ENCODE measurements around the gene CALCB.
A peak's percentile ranks its signal among the peaks of the same experiment; 100 is the strongest.
"Not testable (repeated sequence)": the region's sequence is repeated elsewhere in the genome, so short reads cannot be mapped to it uniquely, and the experiment has no call there.

The CALCB gene

GRCh38 chr11:15053191-15053685, 20.2 kb upstream of the CALCB start:
- Histone ChIP-seq H3K4me3 (ENCODE audit: low read length) (no peak overlapping the region), H3K27me3 (ENCODE audit: control insufficient read depth, insufficient read depth, low read length) (no peaks in the 10 kb centered on the region), H3K4me1 (ENCODE audit: control insufficient read depth, insufficient read depth, low read length) (no peaks in the 10 kb centered on the region), H3K9ac (ENCODE audit: low read length) (no peak overlapping the region), H3K9me3 (ENCODE audit: control insufficient read depth, low read length) (no peaks in the 10 kb centered on the region), H3K36me3 (ENCODE audit: control insufficient read depth, insufficient read depth, low read length) (no peaks in the 10 kb centered on the region)

GRCh38 chr11:15055620-15056356, 17.6 kb upstream of the CALCB start:
- Histone ChIP-seq H3K4me3 (ENCODE audit: low read length) (no peak overlapping the region), H3K4me1 (ENCODE audit: control insufficient read depth, insufficient read depth, low read length) (no peaks in the 10 kb centered on the region), H3K9me3 (ENCODE audit: control insufficient read depth, low read length) (no peaks in the 10 kb centered on the region), H3K9ac (ENCODE audit: low read length) (no peak overlapping the region), H3K36me3 (ENCODE audit: control insufficient read depth, insufficient read depth, low read length) (no peaks in the 10 kb centered on the region), H3K27me3 (ENCODE audit: control insufficient read depth, insufficient read depth, low read length) (no peaks in the 10 kb centered on the region)

DNA sequence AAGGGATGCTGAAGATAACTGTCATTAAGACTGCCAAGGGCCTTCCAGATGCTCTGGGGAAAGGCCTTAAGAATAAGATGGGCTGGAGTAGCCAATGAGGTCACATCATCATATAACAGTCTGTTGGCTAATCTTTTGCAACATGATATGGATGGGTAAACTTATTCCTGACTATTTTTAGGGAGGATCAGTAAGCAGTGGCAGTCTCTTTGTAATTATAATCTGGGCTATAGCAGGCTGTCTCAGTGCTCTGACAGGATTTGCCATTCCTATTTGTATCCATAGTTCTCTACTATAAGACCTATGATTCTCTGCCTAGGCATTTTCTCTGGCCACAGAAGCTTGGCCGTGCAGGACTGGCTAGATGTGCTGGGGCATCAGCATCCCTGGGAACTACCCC, 16.1 kb upstream of the CALCB start:
- Histone ChIP-seq H3K4me1 (ENCODE audit: control insufficient read depth, insufficient read depth, low read length) (no peaks in the 10 kb centered on the region), H3K9me3 (ENCODE audit: control insufficient read depth, low read length) (no peaks in the 10 kb centered on the region), H3K9ac (ENCODE audit: low read length) (no peak overlapping the region), H3K27me3 (ENCODE audit: control insufficient read depth, insufficient read depth, low read length) (no peaks in the 10 kb centered on the region), H3K36me3 (ENCODE audit: control insufficient read depth, insufficient read depth, low read length) (no peaks in the 10 kb centered on the region), H3K4me3 (ENCODE audit: low read length) (no peak overlapping the region)

GRCh38 chr11:15059132-15059915, 14.1 kb upstream of the CALCB start:
- H3K27me3 ChIP-seq (ENCODE audit: control insufficient read depth, insufficient read depth, low read length): no peaks in the 10 kb centered on the region
- H3K9ac ChIP-seq (ENCODE audit: low read length): no peak overlapping the region
- no peaks in the 10 kb centered on the region for H3K9me3 ChIP-seq (ENCODE audit: control insufficient read depth, low read length)
- no peaks in the 10 kb centered on the region for H3K4me1 ChIP-seq (ENCODE audit: control insufficient read depth, insufficient read depth, low read length)
- H3K4me3 ChIP-seq (ENCODE audit: low read length): no peak overlapping the region
- H3K36me3 ChIP-seq (ENCODE audit: control insufficient read depth, insufficient read depth, low read length): no peaks in the 10 kb centered on the region

GRCh38 chr11:15062599-15062998, 10.8 kb upstream of the CALCB start:
- Histone ChIP-seq H3K4me3 (ENCODE audit: low read length) (no peak overlapping the region), H3K9ac (ENCODE audit: low read length) (no peak overlapping the region), H3K36me3 (ENCODE audit: control insufficient read depth, insufficient read depth, low read length) (no peaks in the 10 kb centered on the region), H3K9me3 (ENCODE audit: control insufficient read depth, low read length) (no peaks in the 10 kb centered on the region), H3K4me1 (ENCODE audit: control insufficient read depth, insufficient read depth, low read length) (no peaks in the 10 kb centered on the region), H3K27me3 (ENCODE audit: control insufficient read depth, insufficient read depth, low read length) (no peaks in the 10 kb centered on the region)

GRCh38 chr11:15069751-15070150, 3.6 kb upstream of the CALCB start:
- peaks cover 17% of the 10 kb centered on the region for H3K4me1 ChIP-seq (ENCODE audit: control insufficient read depth, insufficient read depth, low read length)
- not testable (repeated sequence) for H3K9ac ChIP-seq (ENCODE audit: low read length); H3K4me3 ChIP-seq (ENCODE audit: low read length); H3K9me3 ChIP-seq (ENCODE audit: control insufficient read depth, low read length); H3K36me3 ChIP-seq (ENCODE audit: control insufficient read depth, insufficient read depth, low read length)
- peaks cover 29% of the 10 kb centered on the region for H3K27me3 ChIP-seq (ENCODE audit: control insufficient read depth, insufficient read depth, low read length)

GRCh38 chr11:15071556-15072255, 1.7 kb upstream of the CALCB start:
- Histone ChIP-seq H3K4me3 (ENCODE audit: low read length) (no peak overlapping the region), H3K36me3 (ENCODE audit: control insufficient read depth, insufficient read depth, low read length) (no peaks in the 10 kb centered on the region), H3K9ac (ENCODE audit: low read length) (no peak overlapping the region), H3K9me3 (ENCODE audit: control insufficient read depth, low read length) (no peaks in the 10 kb centered on the region), H3K4me1 (ENCODE audit: control insufficient read depth, insufficient read depth, low read length) (peaks cover 19% of the 10 kb centered on the region), H3K27me3 (ENCODE audit: control insufficient read depth, insufficient read depth, low read length) (peaks cover 34% of the 10 kb centered on the region)

DNA sequence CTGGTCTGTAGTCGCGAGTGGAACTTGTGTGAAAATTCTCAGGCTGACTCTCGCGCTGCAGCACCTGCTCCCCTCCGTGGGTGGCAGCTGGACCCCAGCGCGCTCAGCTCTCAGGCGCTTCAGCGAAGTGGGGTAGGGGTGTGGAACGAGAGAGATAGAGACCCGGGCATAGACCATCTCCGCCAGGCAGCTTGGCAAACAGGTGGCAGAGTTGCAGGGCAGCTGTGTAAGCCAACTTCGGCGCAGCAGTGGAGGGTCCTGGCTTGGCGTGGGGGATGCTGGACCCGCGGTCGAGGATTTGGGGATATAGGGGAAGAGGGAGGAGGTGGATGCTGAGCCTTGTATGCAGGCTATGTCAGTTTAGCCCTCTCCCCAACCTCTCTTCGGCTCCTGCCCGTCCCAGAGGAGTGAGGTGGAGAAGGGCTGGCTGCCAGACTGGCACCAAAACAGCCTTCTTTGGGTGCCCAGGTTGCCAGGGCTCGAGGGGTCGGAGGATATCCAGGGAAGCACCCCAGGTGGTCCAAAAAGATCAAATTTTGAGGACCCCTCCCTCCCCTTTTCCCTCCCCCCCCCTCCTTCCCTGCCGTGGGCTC, 746 bp upstream of the CALCB start:
- H3K4me3 ChIP-seq (ENCODE audit: low read length): no peak overlapping the region
- peaks cover 34% of the 10 kb centered on the region for H3K27me3 ChIP-seq (ENCODE audit: control insufficient read depth, insufficient read depth, low read length)
- no peaks in the 10 kb centered on the region for H3K36me3 ChIP-seq (ENCODE audit: control insufficient read depth, insufficient read depth, low read length)
- no peak overlapping the region for H3K9ac ChIP-seq (ENCODE audit: low read length)
- H3K9me3 ChIP-seq (ENCODE audit: control insufficient read depth, low read length): no peaks in the 10 kb centered on the region
- peaks cover 19% of the 10 kb centered on the region for H3K4me1 ChIP-seq (ENCODE audit: control insufficient read depth, insufficient read depth, low read length)

DNA sequence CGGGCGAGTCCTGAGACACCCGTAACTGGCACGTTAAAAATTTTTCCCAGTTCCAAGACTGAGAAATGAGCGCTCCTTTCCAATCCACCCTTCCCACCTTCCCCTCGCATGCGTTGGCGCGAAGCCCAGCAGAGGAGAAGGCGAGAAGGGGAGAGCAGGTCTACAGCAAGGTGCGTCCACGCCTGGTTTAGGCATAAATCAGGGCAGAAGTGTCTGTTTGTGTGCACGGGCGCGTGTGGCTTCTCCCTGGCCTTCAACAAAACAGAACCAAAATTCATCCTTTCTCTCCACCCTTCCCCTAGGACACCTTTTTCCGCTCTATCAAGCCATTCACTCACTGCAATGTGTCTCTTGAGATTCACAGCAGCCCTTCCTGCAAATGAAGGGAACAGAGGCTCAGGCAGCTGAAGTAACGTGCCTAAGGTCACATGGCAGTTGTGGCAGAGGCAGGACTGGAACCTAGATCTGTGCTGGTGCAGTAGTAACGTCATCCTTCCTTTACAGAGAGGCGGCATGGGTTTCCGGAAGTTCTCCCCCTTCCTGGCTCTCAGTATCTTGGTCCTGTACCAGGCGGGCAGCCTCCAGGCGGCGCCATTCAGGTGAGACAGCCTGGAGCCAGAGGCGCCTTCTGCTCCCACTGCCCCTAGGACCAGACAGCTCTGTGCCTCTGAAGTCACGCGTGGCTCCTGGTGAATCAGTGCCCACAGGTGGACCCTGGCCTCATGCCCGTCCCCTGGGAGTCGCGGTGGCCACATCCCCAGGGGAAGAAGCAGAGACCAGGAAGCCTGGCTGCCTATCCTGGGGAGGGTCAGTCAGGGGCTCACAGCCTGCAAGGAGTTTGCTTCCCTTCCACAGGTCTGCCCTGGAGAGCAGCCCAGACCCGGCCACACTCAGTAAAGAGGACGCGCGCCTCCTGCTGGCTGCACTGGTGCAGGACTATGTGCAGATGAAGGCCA, 1.1 kb downstream of the CALCB start:
- peaks cover 19% of the 10 kb centered on the region for H3K4me1 ChIP-seq (ENCODE audit: control insufficient read depth, insufficient read depth, low read length)
- no peaks in the 10 kb centered on the region for H3K36me3 ChIP-seq (ENCODE audit: control insufficient read depth, insufficient read depth, low read length)
- peaks cover 34% of the 10 kb centered on the region for H3K27me3 ChIP-seq (ENCODE audit: control insufficient read depth, insufficient read depth, low read length)
- no peaks in the 10 kb centered on the region for H3K9me3 ChIP-seq (ENCODE audit: control insufficient read depth, low read length)
- no peak overlapping the region for H3K9ac ChIP-seq (ENCODE audit: low read length)
- peak overlapping the region; percentile 21 for H3K4me3 ChIP-seq (ENCODE audit: low read length)

DNA sequence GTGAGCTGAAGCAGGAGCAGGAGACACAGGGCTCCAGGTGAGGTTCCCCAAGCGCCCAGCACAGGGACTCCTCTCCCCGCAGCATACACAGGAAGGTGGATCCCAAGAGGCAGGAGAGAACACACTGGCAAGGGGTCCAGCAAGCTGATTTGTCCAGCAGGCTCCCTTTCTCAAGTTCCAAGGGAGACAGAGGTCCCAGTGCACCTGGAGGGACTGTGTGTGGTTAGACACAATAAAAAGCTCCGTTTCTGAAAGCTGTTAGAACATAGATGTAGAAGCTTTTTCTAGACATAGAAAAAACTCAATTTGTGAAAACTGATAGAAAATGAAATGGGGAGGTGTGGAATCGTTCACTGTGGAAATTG, 1.8 kb downstream of the CALCB start:
- Histone ChIP-seq H3K9ac (ENCODE audit: low read length) (no peak overlapping the region), H3K9me3 (ENCODE audit: control insufficient read depth, low read length) (no peaks in the 10 kb centered on the region), H3K4me1 (ENCODE audit: control insufficient read depth, insufficient read depth, low read length) (peaks cover 19% of the 10 kb centered on the region), H3K36me3 (ENCODE audit: control insufficient read depth, insufficient read depth, low read length) (no peaks in the 10 kb centered on the region), H3K27me3 (ENCODE audit: control insufficient read depth, insufficient read depth, low read length) (peaks cover 34% of the 10 kb centered on the region), H3K4me3 (ENCODE audit: low read length) (no peak overlapping the region)

- Histone ChIP-seq H3K36me3 (ENCODE audit: control insufficient read depth, insufficient read depth, low read length) (no peaks in the 10 kb centered on the region), H3K9ac (ENCODE audit: low read length) (no peak overlapping the region), H3K4me3 (ENCODE audit: low read length) (no peak overlapping the region), H3K27me3 (ENCODE audit: control insufficient read depth, insufficient read depth, low read length) (no peaks in the 10 kb centered on the region), H3K4me1 (ENCODE audit: control insufficient read depth, insufficient read depth, low read length) (no peaks in the 10 kb centered on the region), H3K9me3 (ENCODE audit: control insufficient read depth, low read length) (no peaks in the 10 kb centered on the region)
Measured at GRCh38 chr11:15091175-15091574, 17.8 kb downstream of the CALCB start.
